HepG2 (cell line): Measurements from ENCODE around the gene TACC2. TPM values are rescaled to one million over a fixed set of nuclear protein-coding genes. Genes with fewer than 3 reads are reported as not detected.
A peak's percentile ranks its signal among the peaks of the same experiment; 100 is the strongest.

ENCODE experiments used
- ATAC-seq: fragments of 200-7000 bp; cut with Tn5 transposase; 3 replicates; pipeline ENCODE4 v1.9.1; 2020; ENCODE audit warnings: mild to moderate bottlenecking, moderate library complexity
- BruUV-seq: library from RNA; stranded (reverse); fragments of 400-500 nt; replicated peaks from 2 replicates; lab custom pipeline; 2021; lab: Mats Ljungman, UMichigan
- CTCF ChIA-PET: fragments of 300-600 bp; formaldehyde crosslinking; extraction: SDS; loops from one replicate; lab custom pipeline; 2021; ENCODE audit warnings: low total read pairs, inconsistent platforms, low intra/inter-chr PET ratio; lab: Yijun Ruan, JAX
- POLR2A ChIA-PET: fragments of 350-600 bp; sonication (Branson Sonifier 250); formaldehyde crosslinking; loops from one replicate; lab custom pipeline; 2020; ENCODE audit warnings: antibody characterized with exemption, inconsistent platforms; lab: Yijun Ruan, JAX
- DNase-seq: peaks from one replicate; pipeline ENCODE4 v3.0.0-alpha.2; 2015; ENCODE audit warnings: low spot score
- FAIRE-seq: peaks from 3 replicates; lab custom pipeline; 2011; peaks lifted over from hg19 to GRCh38; lab: Jason Lieb, UNC
- H2AFZ ChIP-seq: one replicate; pipeline ENCODE4 v1.6.1; 2011; ENCODE audit warnings: low read length, inconsistent platforms
- H3K27ac ChIP-seq: fragments of 300-600 bp; 3 replicates; pipeline ENCODE4 v1.8.0; 2011; ENCODE audit warnings: mixed run types, mild to moderate bottlenecking, mixed read lengths, low read length, inconsistent platforms; ENCODE audit not compliant: insufficient read depth; ENCODE audit errors: extremely low read length
- H3K27me3 ChIP-seq, 2 experiments: fragments of 200-600 bp in 1 of 2; 2 replicates in 1 of 2; 3 replicates in 1 of 2; pipeline versions ENCODE4 v1.6.0 to v1.8.0; 2011; ENCODE audit warnings: low read length in 2 of 2, mild to moderate bottlenecking in 2 of 2, moderate library complexity in 2 of 2, inconsistent platforms in 1 of 2; ENCODE audit not compliant: insufficient read depth in 2 of 2, control insufficient read depth in 1 of 2
- H3K36me3 ChIP-seq, 2 experiments: fragments of 200-600 bp in 1 of 2; replicated peaks in 1 of 2; 2 replicates in 1 of 2; 3 replicates in 1 of 2; pipeline versions ENCODE4 v1.5.1 to v1.8.0; 2011; ENCODE audit warnings: low read length in 2 of 2, inconsistent platforms in 1 of 2; ENCODE audit not compliant: insufficient read depth in 2 of 2, control insufficient read depth in 1 of 2
- H3K4me1 ChIP-seq: 2 replicates; pipeline ENCODE4 v1.5.1; 2012; ENCODE audit warnings: low read length, inconsistent platforms; ENCODE audit not compliant: insufficient read depth
- H3K4me2 ChIP-seq: 2 replicates; pipeline ENCODE4 v1.6.0; 2011; ENCODE audit warnings: low read depth, low read length, inconsistent platforms
- H3K4me3 ChIP-seq, 3 experiments: fragments of 200-600 bp in 1 of 3; sonication (generic), shearing (Covaris generic) in 1 of 3; replicated peaks in 1 of 3; 2 replicates each; pipeline ENCODE4 v1.5.1; 2011 to 2016; ENCODE audit warnings: low read length in 3 of 3, inconsistent platforms in 2 of 3, low read depth in 2 of 3, mild to moderate bottlenecking in 2 of 3, control low read depth in 1 of 3, mixed read lengths in 1 of 3; ENCODE audit not compliant: insufficient read depth in 1 of 3
- H3K79me2 ChIP-seq: one replicate; pipeline ENCODE4 v1.6.1; 2011; ENCODE audit warnings: low read length, inconsistent platforms; ENCODE audit not compliant: insufficient read depth
- H3K9ac ChIP-seq: 2 replicates; pipeline ENCODE4 v1.6.0; 2011; ENCODE audit warnings: mild to moderate bottlenecking, low read depth, low read length, inconsistent platforms; ENCODE audit not compliant: insufficient read depth
- H3K9me3 ChIP-seq: 2 replicates; pipeline ENCODE4 v1.5.1; 2012; ENCODE audit warnings: mild to moderate bottlenecking, low read length
- H4K20me1 ChIP-seq: 2 replicates; pipeline ENCODE4 v1.6.0; 2011; ENCODE audit warnings: inconsistent platforms, mild to moderate bottlenecking, low read length, moderate library complexity; ENCODE audit not compliant: insufficient read depth
- AGO1 ChIP-seq: fragments of 200-400 bp; formaldehyde crosslinking; IDR thresholded peaks from 2 replicates; pipeline ENCODE4 v1.6.1; 2017; ENCODE audit warnings: mild to moderate bottlenecking, low read depth, low read length, moderate library complexity; ENCODE audit not compliant: poor library complexity, severe bottlenecking
- ATF2 ChIP-seq: sonication (generic); formaldehyde crosslinking; IDR thresholded peaks from 2 replicates; pipeline ENCODE4 v1.4.0; 2020; ENCODE audit warnings: missing genetic modification reagents
- BATF2 ChIP-seq: sonication (generic); formaldehyde crosslinking; IDR thresholded peaks from 2 replicates; pipeline ENCODE4 v1.8.0; 2022; ENCODE audit warnings: mild to moderate bottlenecking, missing genetic modification reagents, moderate library complexity
- CENPT ChIP-seq: sonication (generic); formaldehyde crosslinking; IDR thresholded peaks from 2 replicates; pipeline ENCODE4 v1.8.0; 2022; ENCODE audit warnings: low read depth, mild to moderate bottlenecking, moderate library complexity, missing genetic modification reagents
- FOXA1 ChIP-seq, 2 experiments: fragments of 450-650 bp in 1 of 2; sonication (generic) in 1 of 2; formaldehyde crosslinking in 1 of 2; IDR thresholded peaks; 2 replicates each; pipeline versions ENCODE4 v1.4.0 to v1.6.1; 2016 to 2020; ENCODE audit warnings: missing genetic modification reagents in 1 of 2
- HNF4A ChIP-seq: sonication (generic); formaldehyde crosslinking; IDR thresholded peaks from 2 replicates; pipeline ENCODE4 v1.4.0; 2020; ENCODE audit warnings: missing genetic modification reagents
- KLF11 ChIP-seq: IDR thresholded peaks from 2 replicates; pipeline ENCODE4 v1.6.1; 2016; ENCODE audit warnings: missing compliant biosample characterization
- MEIS1 ChIP-seq: sonication (generic); formaldehyde crosslinking; IDR thresholded peaks from 2 replicates; pipeline ENCODE4 v1.9.0; 2021; ENCODE audit warnings: mild to moderate bottlenecking, missing genetic modification reagents, moderate library complexity, borderline replicate concordance
- RXRA ChIP-seq: sonication (generic); formaldehyde crosslinking; IDR thresholded peaks from 2 replicates; pipeline ENCODE4 v1.5.1; 2020; ENCODE audit warnings: missing genetic modification reagents
- SOX13 ChIP-seq, 3 experiments: fragments of 450-650 bp in 1 of 3; sonication (generic) in 1 of 3; formaldehyde crosslinking in 1 of 3; IDR thresholded peaks in 2 of 3; conservative IDR thresholded peaks in 1 of 3; 2 replicates each; pipeline versions ENCODE4 v1.5.0 to v1.6.1; 2016 to 2020; ENCODE audit warnings: antibody characterized with exemption in 1 of 3, mild to moderate bottlenecking in 1 of 3, missing compliant biosample characterization in 1 of 3, missing genetic modification reagents in 1 of 3, moderate library complexity in 1 of 3
- ZBTB33 ChIP-seq: sonication (generic); formaldehyde crosslinking; IDR thresholded peaks from 2 replicates; pipeline ENCODE4 v1.4.0; 2020; ENCODE audit warnings: missing genetic modification reagents
- ZNF772 ChIP-seq: sonication (generic); formaldehyde crosslinking; IDR thresholded peaks from 2 replicates; pipeline ENCODE4 v1.5.0; 2020; ENCODE audit warnings: mild to moderate bottlenecking, missing genetic modification reagents
- WGBS: methylation state at CpG from one replicate; pipeline ENCODE4 v1.1.6; 2017; ENCODE audit warnings: low lambda C conversion rate; 5-methylcytosine and 5-hydroxymethylcytosine counted together
- in situ Hi-C: cut with HindIII; loops from 2 replicates; pipeline ENCODE4 v1.10.0; 2017; ENCODE audit warnings: low pct_unique_long_range_greater_than_20kb; ENCODE audit not compliant: extremely low pct_ligation_motif_present
- intact Hi-C: fragments of 100-400 bp; cut with micrococcal nuclease; formaldehyde crosslinking; loops from one replicate; pipeline ENCODE4 v1.10.0; 2022; ENCODE audit not compliant: unreplicated experiment
- polyA plus RNA-seq, 8 experiments: library from polyadenylated mRNA; depleted of rRNA in 3 of 8; stranded (reverse) in 7 of 8; unstranded in 1 of 8; fragments of >200 nt; fragmentation: Illumina TruSeq in 4 of 8; extraction: Trizol in 4 of 8; gene quantifications; 2 replicates each; pipeline versions ENCODE4 v1.2.1 to v1.2.3, GENCODE V29; 2011 to 2016; ENCODE audit warnings: low read depth in 4 of 8, missing spikeins in 1 of 8, mixed read lengths in 1 of 8; ENCODE audit not compliant: insufficient read depth in 1 of 8
- total RNA-seq, 5 experiments: library from RNA; depleted of rRNA; stranded (reverse); fragments of >200 nt; fragmentation: Illumina TruSeq; extraction: Trizol; gene quantifications; 2 replicates each; pipeline ENCODE4 v1.2.3, GENCODE V29; 2016; ENCODE audit warnings: low read depth in 1 of 5
- TF ChIP-seq, protein P1 (sequence below): sonication (generic); formaldehyde crosslinking; IDR thresholded peaks from 2 replicates; pipeline ENCODE4 v1.8.1; 2023; ENCODE audit warnings: mild to moderate bottlenecking, inconsistent platforms, moderate library complexity, missing genetic modification reagents, borderline replicate concordance
- TF ChIP-seq, protein P2 (sequence below): sonication (generic); formaldehyde crosslinking; IDR thresholded peaks from 2 replicates; pipeline ENCODE4 v1.4.0; 2020; ENCODE audit warnings: missing genetic modification reagents, borderline replicate concordance

The TACC2 gene
- total and polyA plus RNA-seq, 2 of the 13 experiments (the other 11 are each of a cell fraction or from before 2014, with no cell fraction given): 11.8 to 16.0 TPM

- TF ChIP-seq FOXA1 (IDR thresholded peaks at IDR 0.05): no peak
- peak; percentile 64 for TF ChIP-seq FOXA1 (CRISPR knock-in tag; IDR thresholded peaks at IDR 0.05)
- TF ChIP-seq, protein P1, sequence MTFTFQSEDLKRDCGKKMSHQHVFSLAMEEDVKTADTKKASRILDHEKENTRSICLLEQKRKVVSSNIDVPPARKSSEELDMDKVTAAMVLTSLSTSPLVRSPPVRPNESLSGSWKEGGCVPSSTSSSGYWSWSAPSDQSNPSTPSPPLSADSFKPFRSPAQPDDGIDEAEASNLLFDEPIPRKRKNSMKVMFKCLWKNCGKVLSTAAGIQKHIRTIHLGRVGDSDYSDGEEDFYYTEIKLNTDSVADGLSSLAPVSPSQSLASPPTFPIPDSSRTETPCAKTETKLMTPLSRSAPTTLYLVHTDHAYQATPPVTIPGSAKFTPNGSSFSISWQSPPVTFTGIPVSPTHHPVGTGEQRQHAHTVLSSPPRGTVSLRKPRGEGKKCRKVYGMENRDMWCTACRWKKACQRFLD (CRISPR knock-in tag): no peak
- no peak for TF ChIP-seq ATF2 (CRISPR knock-in tag)
Observed at GRCh38 chr10:122055252-122055651, 66.3 kb downstream of the TACC2 start (continued).

GRCh38 chr10:122056431-122057094 is 67.6 kb downstream of the TACC2 start:
- H3K4me3 ChIP-seq: no peak overlapping the region
- no peak overlapping the region for H2AFZ ChIP-seq
- peak; percentile 81 for FAIRE-seq
- H3K4me1 ChIP-seq: peaks cover 60% of the 10 kb centered on the region
- ChIA-PET CTCF (no interaction called here), POLR2A (interaction anchor here (0.6 to 3.4 kb wide), 2 partner anchors 12 to 56 kb away, joined by 5 to 38 read pairs; no protein-coding TSS in a partner anchor)
- intact Hi-C loops: no loop called here
- no peaks in the 10 kb centered on the region for H4K20me1 ChIP-seq
- no peaks in the 10 kb centered on the region for H3K79me2 ChIP-seq
- peak overlapping the region; percentile 30 for H3K27ac ChIP-seq
- no TSS peak for BruUV-seq
- H3K9ac ChIP-seq: no peak overlapping the region
- peaks cover 2 to 9% of the 10 kb centered on the region in 2 experiments; a peak in 2 of 5 replicates for H3K36me3 ChIP-seq
- H3K9me3 ChIP-seq: no peaks in the 10 kb centered on the region
- ATAC-seq: peak; percentile 42
- no peak overlapping the region for H3K4me2 ChIP-seq
- peak; percentile 85 for DNase-seq
- in situ Hi-C loops: no loop called here
- 76% methylated on average over 8 of the region's 8 CpGs for WGBS
- H3K27me3 ChIP-seq: no peaks in the 10 kb centered on the region
- no peak for TF ChIP-seq ZNF772 (CRISPR knock-in tag)
- TF ChIP-seq, protein P2, sequence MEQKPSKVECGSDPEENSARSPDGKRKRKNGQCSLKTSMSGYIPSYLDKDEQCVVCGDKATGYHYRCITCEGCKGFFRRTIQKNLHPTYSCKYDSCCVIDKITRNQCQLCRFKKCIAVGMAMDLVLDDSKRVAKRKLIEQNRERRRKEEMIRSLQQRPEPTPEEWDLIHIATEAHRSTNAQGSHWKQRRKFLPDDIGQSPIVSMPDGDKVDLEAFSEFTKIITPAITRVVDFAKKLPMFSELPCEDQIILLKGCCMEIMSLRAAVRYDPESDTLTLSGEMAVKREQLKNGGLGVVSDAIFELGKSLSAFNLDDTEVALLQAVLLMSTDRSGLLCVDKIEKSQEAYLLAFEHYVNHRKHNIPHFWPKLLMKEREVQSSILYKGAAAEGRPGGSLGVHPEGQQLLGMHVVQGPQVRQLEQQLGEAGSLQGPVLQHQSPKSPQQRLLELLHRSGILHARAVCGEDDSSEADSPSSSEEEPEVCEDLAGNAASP (CRISPR knock-in tag): peak; percentile 93; the same call in 1 of the 2 replicates
- TF ChIP-seq HNF4A (CRISPR knock-in tag): peak; percentile 52; the same call in 1 of the 2 replicates
- TF ChIP-seq CENPT (CRISPR knock-in tag): no peak
- peak; percentile 47; the same call in 1 of the 2 replicates for TF ChIP-seq ZBTB33 (CRISPR knock-in tag)
- TF ChIP-seq BATF2 (CRISPR knock-in tag): no peak
- no peak for TF ChIP-seq AGO1
- no peak for TF ChIP-seq SOX13 (IDR thresholded peaks at IDR 0.05)
- TF ChIP-seq SOX13 (CRISPR knock-in tag; conservative IDR thresholded peaks at IDR 0.05 in 1 of 2, IDR thresholded peaks at IDR 0.05 in 1 of 2): peak in 1 of 2 experiments; percentile 70; a peak in 2 of 4 replicates
- no peak for TF ChIP-seq MEIS1 (CRISPR knock-in tag)
- no peak for TF ChIP-seq KLF11 (CRISPR knock-in tag)
- TF ChIP-seq RXRA (CRISPR knock-in tag): peak; percentile 91; the same call in 1 of the 2 replicates
